Astrocyte of the spinal cord (primary cell): ENCODE results near the gene OR5T3.

ENCODE experiments used
- DNase-seq: peaks from one replicate; pipeline ENCODE4 v3.0.0; 2011; ENCODE audit warnings: low read depth, low spot score
- H3K4me3 ChIP-seq: 2 replicates; pipeline ENCODE4 v1.5.1; 2011; ENCODE audit warnings: low read depth, mild to moderate bottlenecking, low read length, moderate library complexity
- in situ Hi-C: cut with HindIII; loops from 2 replicates; pipeline ENCODE4 v1.10.0; 2017; ENCODE audit warnings: low sequenced_read_pairs
- TF ChIP-seq, protein P1 (sequence below): IDR thresholded peaks from 2 replicates; pipeline ENCODE4 v1.5.1; 2012; ENCODE audit warnings: low read depth, mild to moderate bottlenecking, low read length, inconsistent platforms

OR5T3 gene

GRCh38 chr11:56292154-56292553 is 40.1 kb downstream of the OR5T3 start, which contains the start of gene OR8H1:
Gene OR8H1, minus strand, starts transcription at chr11:56292254. Its CDS starts 1,192 bp downstream, at chr11:56291062.
- TF ChIP-seq, protein P1, sequence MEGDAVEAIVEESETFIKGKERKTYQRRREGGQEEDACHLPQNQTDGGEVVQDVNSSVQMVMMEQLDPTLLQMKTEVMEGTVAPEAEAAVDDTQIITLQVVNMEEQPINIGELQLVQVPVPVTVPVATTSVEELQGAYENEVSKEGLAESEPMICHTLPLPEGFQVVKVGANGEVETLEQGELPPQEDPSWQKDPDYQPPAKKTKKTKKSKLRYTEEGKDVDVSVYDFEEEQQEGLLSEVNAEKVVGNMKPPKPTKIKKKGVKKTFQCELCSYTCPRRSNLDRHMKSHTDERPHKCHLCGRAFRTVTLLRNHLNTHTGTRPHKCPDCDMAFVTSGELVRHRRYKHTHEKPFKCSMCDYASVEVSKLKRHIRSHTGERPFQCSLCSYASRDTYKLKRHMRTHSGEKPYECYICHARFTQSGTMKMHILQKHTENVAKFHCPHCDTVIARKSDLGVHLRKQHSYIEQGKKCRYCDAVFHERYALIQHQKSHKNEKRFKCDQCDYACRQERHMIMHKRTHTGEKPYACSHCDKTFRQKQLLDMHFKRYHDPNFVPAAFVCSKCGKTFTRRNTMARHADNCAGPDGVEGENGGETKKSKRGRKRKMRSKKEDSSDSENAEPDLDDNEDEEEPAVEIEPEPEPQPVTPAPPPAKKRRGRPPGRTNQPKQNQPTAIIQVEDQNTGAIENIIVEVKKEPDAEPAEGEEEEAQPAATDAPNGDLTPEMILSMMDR = no peak
- DNase-seq = no peak
- H3K4me3 ChIP-seq = no peak within 1 kb of the TSS
- in situ Hi-C loops = no loop called here

- TF ChIP-seq, protein P1 = no peak
- in situ Hi-C loops = no loop called here
- no peak overlapping the region for H3K4me3 ChIP-seq
- no peak for DNase-seq
Measured at GRCh38 chr11:56296898-56297297, 44.8 kb downstream of the OR5T3 start.
